Measurements from ENCODE around the gene EYS.
"Not testable (repeated sequence)": the region's sequence is repeated elsewhere in the genome, so short reads cannot be mapped to it uniquely, and the experiment has no call there.

- not testable (repeated sequence) for TF ChIP-seq POLR2A (IDR thresholded peaks at IDR 0.05; ENCODE audit: low read length); CTCF (IDR thresholded peaks at IDR 0.05); USF2 (IDR thresholded peaks at IDR 0.05); EP300 (IDR thresholded peaks at IDR 0.05); RAD21 (conservative IDR thresholded peaks at IDR 0.05 in 1 of 2, IDR thresholded peaks at IDR 0.05 in 1 of 2); NR3C1 (IDR thresholded peaks at IDR 0.05); JUNB (IDR thresholded peaks at IDR 0.05); CHD4 (IDR thresholded peaks at IDR 0.05; ENCODE audit: borderline replicate concordance); ESRRA (IDR thresholded peaks at IDR 0.05; ENCODE audit: borderline replicate concordance, low read length); REST (IDR thresholded peaks at IDR 0.05)
Observed at GRCh38 chr6:65483652-65484051, 223.4 kb downstream of the EYS start.

All from A549 (cell line).